Measurements from ENCODE around the gene GUCY1B1. TPM values are rescaled to one million over a fixed set of nuclear protein-coding genes. Genes with fewer than 3 reads are reported as not detected.

The GUCY1B1 gene
- total and polyA plus RNA-seq, 7 donors, result 2.7 to 7.7 (median 3.8) TPM

- no peak for TF ChIP-seq CTCF (IDR thresholded peaks at IDR 0.05)
- ATAC-seq (no peak), DNase-seq (no peak)
- 71 to 93% (median 83%) methylated on average over 1 of the region's 1 CpG for WGBS, 3 donors
- Histone ChIP-seq H3K36me3 (ENCODE audit: insufficient read depth in 1 of 2, low read depth in 1 of 2) (no peaks in the 10 kb centered on the region), H3K27ac (no peak overlapping the region), H3K27me3 (ENCODE audit: insufficient read depth in 3 of 3, low read length in 2 of 3) (peaks cover 0 to 4% (median 0%) of the 10 kb centered on the region in 3 donors), H3K9me3 (no peaks in the 10 kb centered on the region), H3K4me1 (no peaks in the 10 kb centered on the region), H3K4me3 (no peak overlapping the region)
- intact Hi-C loops (cut with DNase I), result no loop called here
Observed at GRCh38 chr4:155734951-155735350, 23.9 kb upstream of the GUCY1B1 start.

GRCh38 chr4:155735496-155735895 is 23.3 kb upstream of the GUCY1B1 start:
- H3K27ac ChIP-seq, result no peak overlapping the region
- H3K4me3 ChIP-seq, result no peak overlapping the region
- ATAC-seq (no peak), DNase-seq (no peak)
- no peaks in the 10 kb centered on the region for H3K36me3 ChIP-seq (ENCODE audit: insufficient read depth in 1 of 2, low read depth in 1 of 2)
- H3K4me1 ChIP-seq, result no peaks in the 10 kb centered on the region
- intact Hi-C loops (cut with DNase I), result no loop called here
- H3K27me3 ChIP-seq (ENCODE audit: insufficient read depth in 3 of 3, low read length in 2 of 3), result peaks cover 0 to 4% (median 0%) of the 10 kb centered on the region in 3 donors
- no peaks in the 10 kb centered on the region for H3K9me3 ChIP-seq
- no peak for TF ChIP-seq CTCF (IDR thresholded peaks at IDR 0.05)

DNA sequence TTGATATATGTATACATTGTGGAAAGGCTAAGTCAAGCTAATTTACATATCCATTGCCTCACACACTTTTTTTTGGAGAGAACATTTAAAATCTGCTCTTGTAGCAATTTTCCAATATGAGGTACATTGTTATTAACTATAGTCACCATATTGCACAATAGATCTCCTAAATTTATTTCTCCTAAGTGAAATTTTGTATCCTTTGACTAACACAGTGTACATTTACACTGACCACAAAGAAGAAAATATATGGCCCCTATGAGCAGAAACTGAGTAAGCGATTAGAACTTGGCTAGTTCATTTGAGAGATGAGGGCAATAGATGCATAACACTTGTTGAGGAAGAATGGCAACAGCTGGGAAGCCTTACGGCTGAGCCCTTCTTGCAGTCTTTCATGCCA is 20.3 kb upstream of the GUCY1B1 start:
- Histone ChIP-seq H3K27me3 (ENCODE audit: insufficient read depth in 3 of 3, low read length in 2 of 3) (peaks cover 0 to 4% (median 0%) of the 10 kb centered on the region in 3 donors), H3K27ac (no peak overlapping the region), H3K36me3 (ENCODE audit: insufficient read depth in 1 of 2, low read depth in 1 of 2) (no peaks in the 10 kb centered on the region), H3K4me1 (no peaks in the 10 kb centered on the region), H3K9me3 (no peaks in the 10 kb centered on the region), H3K4me3 (no peak overlapping the region)
- TF ChIP-seq CTCF (IDR thresholded peaks at IDR 0.05), result no peak
- ATAC-seq, result no peak
- WGBS, 3 donors, result 52 to 70% (median 61%) methylated on average over 2 of the region's 2 CpGs
- no peak for DNase-seq
- intact Hi-C loops (cut with DNase I), result no loop called here

- intact Hi-C loops (cut with DNase I), result no loop called here
- Histone ChIP-seq H3K27ac (no peak overlapping the region), H3K27me3 (ENCODE audit: insufficient read depth in 3 of 3, low read length in 2 of 3) (peaks cover 0 to 4% (median 0%) of the 10 kb centered on the region in 3 donors), H3K4me1 (no peaks in the 10 kb centered on the region), H3K36me3 (ENCODE audit: insufficient read depth in 1 of 2, low read depth in 1 of 2) (no peaks in the 10 kb centered on the region), H3K4me3 (no peak overlapping the region), H3K9me3 (no peaks in the 10 kb centered on the region)
- DNase-seq (no peak), ATAC-seq (no peak)
- 97 to 100% (median 100%) methylated on average over 1 of the region's 1 CpG for whole genome bisulfite sequencing, 3 donors
- TF ChIP-seq CTCF (IDR thresholded peaks at IDR 0.05), result no peak
Observed at GRCh38 chr4:155741546-155741945, 17.3 kb upstream of the GUCY1B1 start.

DNA sequence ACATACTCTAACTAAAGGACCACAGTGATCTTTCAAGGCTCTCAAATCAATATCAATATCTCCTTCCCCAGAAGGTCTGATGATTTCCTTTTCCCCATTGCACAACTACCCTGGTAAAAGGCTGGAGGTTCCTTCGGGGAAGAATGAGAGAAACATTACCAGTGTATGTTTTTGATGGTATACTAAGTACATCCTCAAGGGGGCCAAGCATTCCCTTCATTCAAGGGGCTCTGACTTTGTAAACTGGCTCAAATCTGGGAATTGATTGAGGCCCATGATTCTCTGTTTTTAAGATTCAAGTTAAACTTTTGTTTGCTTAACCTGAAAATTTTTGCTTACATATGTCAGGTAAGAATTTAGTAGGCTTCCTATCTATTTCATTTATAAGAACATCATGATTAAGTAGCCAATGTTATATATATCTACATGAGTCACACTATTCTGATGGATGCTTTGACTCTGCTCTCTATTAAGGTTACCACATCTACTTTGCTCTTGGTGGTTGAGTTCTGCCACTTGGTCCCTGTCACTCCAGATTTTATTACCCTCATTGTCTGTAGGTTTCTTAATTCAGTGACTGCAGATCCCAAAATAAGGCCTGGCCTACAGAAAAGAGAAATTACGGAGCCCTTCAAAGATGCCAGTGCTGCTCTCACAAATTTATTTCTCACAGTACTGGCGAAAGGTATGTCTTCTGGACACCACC is 16.4 kb upstream of the GUCY1B1 start:
- H3K27ac ChIP-seq, result no peak overlapping the region
- no peaks in the 10 kb centered on the region for H3K9me3 ChIP-seq
- 85 to 87% (median 86%) methylated on average over 3 of the region's 3 CpGs for WGBS, 3 donors
- ATAC-seq (peak in 1 of 4 donors; percentile 41), DNase-seq (no peak)
- no peaks in the 10 kb centered on the region for H3K36me3 ChIP-seq (ENCODE audit: insufficient read depth in 1 of 2, low read depth in 1 of 2)
- intact Hi-C loops (cut with DNase I), result no loop called here
- H3K4me1 ChIP-seq, result no peaks in the 10 kb centered on the region
- no peak overlapping the region for H3K4me3 ChIP-seq
- no peak for TF ChIP-seq CTCF (IDR thresholded peaks at IDR 0.05)
- peaks cover 0 to 4% (median 0%) of the 10 kb centered on the region in 3 donors for H3K27me3 ChIP-seq (ENCODE audit: insufficient read depth in 3 of 3, low read length in 2 of 3)
